ENCODE results near the gene POLR1G. TPM values are rescaled to one million over a fixed set of nuclear protein-coding genes. Genes with fewer than 3 reads are reported as not detected.

Gene POLR1G
- total RNA-seq, 3 donors from 2014 or later = 45.2 to 57.3 (median 49.1) TPM

DNA sequence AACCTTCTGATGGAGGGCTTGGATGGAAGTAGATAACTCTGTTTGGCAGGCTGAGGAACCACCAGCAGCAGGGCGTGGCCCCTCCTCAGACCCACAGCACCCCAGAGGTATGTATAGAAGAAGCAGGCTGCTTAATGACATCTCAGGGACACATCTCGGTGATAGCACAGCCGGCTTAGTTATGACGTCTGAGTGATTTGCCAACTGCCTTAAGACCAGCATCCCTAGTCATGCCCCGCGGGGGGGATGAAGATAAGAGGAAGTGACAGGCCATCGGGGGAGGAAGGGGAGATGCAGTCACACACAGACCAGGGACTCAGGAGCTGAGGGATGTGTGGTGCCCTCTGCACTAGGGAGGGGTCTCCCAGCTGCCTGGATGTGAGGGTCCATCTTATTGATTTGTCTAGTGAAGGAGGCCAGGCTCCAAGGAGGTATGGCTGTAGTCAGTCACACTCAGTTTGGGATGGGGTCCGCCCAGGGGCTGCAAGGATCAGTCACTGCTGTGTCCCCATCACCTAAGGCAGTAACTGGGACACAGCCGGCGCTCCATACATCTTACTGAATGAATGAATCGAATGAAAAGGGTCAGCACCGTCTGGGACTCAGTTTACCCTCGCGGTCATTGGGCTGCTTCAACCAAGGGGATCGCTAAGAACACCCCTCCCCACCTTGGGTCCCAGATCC lies 36.5 kb downstream of the POLR1G start:
- ATAC-seq (no peak), DNase-seq (peak; percentile 32)
- Mint-ChIP-seq H3K9me3 (no peaks in the 10 kb centered on the region), H3K36me3 (ENCODE audit: insufficient read depth) (no peaks in the 10 kb centered on the region), H3K27me3 (ENCODE audit: low read depth) (no peaks in the 10 kb centered on the region), H3K4me1 (ENCODE audit: low read depth) (peaks cover 47% of the 10 kb centered on the region), H3K4me3 (peak overlapping the region; percentile 72)

DNA sequence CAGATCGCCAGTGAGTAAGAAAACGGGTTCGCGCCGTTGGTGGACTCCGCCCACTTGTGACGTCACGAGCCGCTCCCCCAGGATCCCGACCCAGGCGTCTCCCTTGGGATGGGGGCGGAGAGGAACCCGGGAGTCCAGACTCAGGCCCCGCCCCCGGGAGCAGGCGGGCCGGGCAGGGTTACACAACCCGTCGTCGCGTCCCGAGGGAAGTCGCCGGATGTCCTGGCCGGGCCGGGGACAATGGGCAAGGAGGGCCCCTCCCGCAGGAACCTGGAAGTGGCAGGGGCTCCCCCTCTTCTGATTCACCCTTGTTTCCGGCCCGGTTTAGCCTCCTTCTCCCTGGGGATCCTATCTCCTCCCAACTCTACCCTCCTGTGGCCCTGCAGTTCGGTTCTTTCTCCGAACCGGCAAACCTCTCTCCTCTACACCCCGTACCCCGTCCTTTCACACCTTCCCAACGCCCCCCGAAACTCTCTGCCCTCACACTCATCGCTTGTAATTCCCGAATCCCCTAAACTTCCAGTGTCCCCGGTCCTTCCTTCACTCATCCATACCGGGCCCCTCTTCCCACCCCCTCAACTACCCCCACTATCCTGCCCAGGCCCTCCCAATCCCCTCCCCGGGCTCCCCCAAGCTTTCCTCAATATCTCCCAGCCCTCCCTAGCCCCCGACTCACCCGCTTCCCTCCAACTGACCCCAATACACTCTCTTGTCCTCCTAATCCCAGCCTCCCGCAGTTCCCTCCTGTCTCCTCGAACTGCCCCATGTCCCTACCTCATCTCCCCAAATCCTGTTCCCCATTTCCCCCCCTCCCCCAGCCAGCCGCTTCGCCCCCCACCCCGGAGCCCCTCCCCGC lies 37.2 kb downstream of the POLR1G start:
- Mint-ChIP-seq H3K36me3 (ENCODE audit: insufficient read depth) (no peaks in the 10 kb centered on the region), H3K9me3 (no peaks in the 10 kb centered on the region), H3K4me3 (peak overlapping the region; percentile 82), H3K27me3 (ENCODE audit: low read depth) (no peaks in the 10 kb centered on the region), H3K4me1 (ENCODE audit: low read depth) (peaks cover 52% of the 10 kb centered on the region)
- DNase-seq (no peak), ATAC-seq (peak in 1 of 2 donors; percentile 12)

GRCh38 chr19:45444318-45445041 lies 38.0 kb downstream of the POLR1G start:
- no peaks in the 10 kb centered on the region for H3K36me3 Mint-ChIP-seq (ENCODE audit: insufficient read depth)
- no peaks in the 10 kb centered on the region for H3K27me3 Mint-ChIP-seq (ENCODE audit: low read depth)
- H3K9me3 Mint-ChIP-seq = no peaks in the 10 kb centered on the region
- ATAC-seq = peak; percentile 39
- H3K4me1 Mint-ChIP-seq (ENCODE audit: low read depth) = peaks cover 58% of the 10 kb centered on the region
- H3K4me3 Mint-ChIP-seq = peak overlapping the region; percentile 62
- peak; percentile 61 for DNase-seq

GRCh38 chr19:45445139-45445538 lies 38.7 kb downstream of the POLR1G start:
- Mint-ChIP-seq H3K27me3 (ENCODE audit: low read depth) (no peaks in the 10 kb centered on the region), H3K36me3 (ENCODE audit: insufficient read depth) (no peaks in the 10 kb centered on the region), H3K4me3 (peak overlapping the region; percentile 62), H3K9me3 (no peaks in the 10 kb centered on the region), H3K4me1 (ENCODE audit: low read depth) (peaks cover 62% of the 10 kb centered on the region)
- DNase-seq = no peak
- no peak for ATAC-seq

- ATAC-seq (no peak), DNase-seq (no peak)
- peaks cover 57% of the 10 kb centered on the region for H3K4me1 Mint-ChIP-seq (ENCODE audit: low read depth)
Observed at GRCh38 chr19:45446295-45446694, 39.9 kb downstream of the POLR1G start.

GRCh38 chr19:45446944-45447343 lies 40.5 kb downstream of the POLR1G start:
- Mint-ChIP-seq H3K27me3 (ENCODE audit: low read depth) (no peaks in the 10 kb centered on the region), H3K36me3 (ENCODE audit: insufficient read depth) (no peaks in the 10 kb centered on the region), H3K4me1 (ENCODE audit: low read depth) (peaks cover 63% of the 10 kb centered on the region), H3K9me3 (no peaks in the 10 kb centered on the region), H3K4me3 (no peak overlapping the region)
- DNase-seq (no peak), ATAC-seq (no peak)

More at GRCh38 chr19:45446295-45446694, 39.9 kb downstream of the POLR1G start:
- Mint-ChIP-seq H3K36me3 (ENCODE audit: insufficient read depth) (no peaks in the 10 kb centered on the region), H3K9me3 (no peaks in the 10 kb centered on the region), H3K4me3 (no peak overlapping the region), H3K27me3 (ENCODE audit: low read depth) (no peaks in the 10 kb centered on the region)

DNA sequence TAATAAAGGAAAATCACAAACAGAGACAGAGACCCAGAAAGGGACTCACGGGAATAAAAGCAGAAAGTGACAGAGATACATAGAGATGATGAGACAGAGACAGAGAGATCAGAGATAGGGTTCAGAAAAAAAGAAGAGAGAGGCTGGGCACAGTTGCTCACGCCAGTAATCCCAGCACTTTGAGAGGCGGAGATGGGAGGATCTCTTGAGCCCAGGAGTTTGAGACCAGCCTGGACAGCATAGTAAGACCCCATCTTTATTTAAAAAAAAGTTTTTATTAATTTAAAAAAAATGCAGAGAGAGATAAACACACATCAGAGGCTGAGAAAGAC lies 41.9 kb downstream of the POLR1G start:
- H3K4me1 Mint-ChIP-seq (ENCODE audit: low read depth) = peaks cover 58% of the 10 kb centered on the region
- H3K9me3 Mint-ChIP-seq = no peaks in the 10 kb centered on the region
- no peak for DNase-seq
- H3K36me3 Mint-ChIP-seq (ENCODE audit: insufficient read depth) = no peaks in the 10 kb centered on the region
- no peak overlapping the region for H3K4me3 Mint-ChIP-seq
- no peaks in the 10 kb centered on the region for H3K27me3 Mint-ChIP-seq (ENCODE audit: low read depth)
- no peak for ATAC-seq

DNA sequence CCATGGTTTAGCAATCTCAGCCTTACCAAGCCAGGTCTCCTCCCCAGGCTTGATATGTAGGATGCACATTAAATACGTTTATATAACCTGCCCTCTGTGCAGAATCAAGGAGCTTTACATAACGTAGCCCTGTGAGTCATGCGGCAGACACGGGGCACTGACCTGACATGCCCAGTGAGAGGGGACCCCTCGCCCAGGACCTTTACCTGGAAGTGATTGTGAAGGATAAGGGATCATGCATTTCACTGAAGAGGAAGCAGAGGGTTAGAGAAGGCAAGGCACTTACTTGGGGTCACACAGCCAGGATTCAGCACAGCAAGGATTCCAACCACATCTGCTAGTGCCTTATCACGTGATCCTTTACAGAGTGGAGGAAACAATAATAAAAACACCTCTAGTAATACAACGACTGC lies 42.4 kb downstream of the POLR1G start:
- Mint-ChIP-seq H3K36me3 (ENCODE audit: insufficient read depth) (no peaks in the 10 kb centered on the region), H3K27me3 (ENCODE audit: low read depth) (no peaks in the 10 kb centered on the region), H3K4me1 (ENCODE audit: low read depth) (peaks cover 59% of the 10 kb centered on the region), H3K9me3 (no peaks in the 10 kb centered on the region), H3K4me3 (peak overlapping the region; percentile 61)
- ATAC-seq = no peak
- DNase-seq = no peak

DNA sequence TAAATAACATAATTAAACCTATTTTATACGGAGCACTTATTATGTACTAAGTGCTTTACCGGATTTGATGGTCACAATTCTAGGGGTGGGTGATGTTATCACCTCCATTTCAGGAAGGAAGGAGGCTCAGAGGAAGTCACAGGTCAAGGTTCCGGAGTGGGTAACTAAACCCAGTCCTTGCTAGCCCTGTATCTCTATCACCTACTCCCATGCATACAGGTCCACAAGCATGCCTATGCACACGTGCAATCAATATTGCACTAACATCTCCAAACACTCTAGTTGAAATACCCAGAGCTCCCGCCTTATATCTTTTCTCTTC lies 43.5 kb downstream of the POLR1G start:
- Mint-ChIP-seq H3K4me1 (ENCODE audit: low read depth) (peaks cover 55% of the 10 kb centered on the region), H3K27me3 (ENCODE audit: low read depth) (no peaks in the 10 kb centered on the region), H3K36me3 (ENCODE audit: insufficient read depth) (no peaks in the 10 kb centered on the region), H3K4me3 (peak overlapping the region; percentile 94), H3K9me3 (no peaks in the 10 kb centered on the region)
- peak; percentile 8 for ATAC-seq
- DNase-seq = no peak

GRCh38 chr19:45451131-45451849 lies 44.8 kb downstream of the POLR1G start:
- ATAC-seq = peak; percentile 47 to 51
- Mint-ChIP-seq H3K4me1 (ENCODE audit: low read depth) (peaks cover 59% of the 10 kb centered on the region), H3K36me3 (ENCODE audit: insufficient read depth) (no peaks in the 10 kb centered on the region)

DNA sequence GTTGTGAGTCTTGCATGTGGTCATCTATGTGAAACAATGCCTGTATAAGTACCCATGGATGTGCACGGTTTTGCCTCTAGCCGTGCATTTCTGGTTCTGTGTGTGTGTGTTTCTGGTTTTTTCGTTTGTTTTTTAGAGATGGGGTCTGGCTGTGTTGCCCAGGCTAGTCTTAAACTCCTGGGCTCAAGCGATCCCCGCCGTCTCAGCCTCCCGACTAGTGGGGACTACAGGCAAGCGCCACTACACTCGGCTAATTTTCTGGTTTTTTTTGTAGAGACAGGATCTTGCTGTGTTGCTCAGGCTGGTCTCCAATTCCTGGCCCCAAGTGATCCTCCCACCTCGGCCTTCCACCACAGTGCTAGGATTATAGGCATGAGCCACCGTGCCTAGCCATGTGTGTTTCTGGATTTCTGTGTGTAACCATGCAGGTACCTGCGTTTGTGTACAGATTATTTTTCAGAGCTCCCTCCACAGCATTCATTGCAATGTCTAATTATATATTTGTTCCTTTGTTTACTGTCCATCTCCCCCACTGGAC lies 45.5 kb downstream of the POLR1G start:
- H3K4me1 Mint-ChIP-seq (ENCODE audit: low read depth) = peaks cover 60% of the 10 kb centered on the region
- H3K4me3 Mint-ChIP-seq = peak overlapping the region; percentile 81
- no peak for ATAC-seq
- no peaks in the 10 kb centered on the region for H3K9me3 Mint-ChIP-seq
- H3K36me3 Mint-ChIP-seq (ENCODE audit: insufficient read depth) = no peaks in the 10 kb centered on the region
- no peak for DNase-seq
- no peaks in the 10 kb centered on the region for H3K27me3 Mint-ChIP-seq (ENCODE audit: low read depth)

More at GRCh38 chr19:45451131-45451849, 44.8 kb downstream of the POLR1G start:
- no peaks in the 10 kb centered on the region for H3K9me3 Mint-ChIP-seq
- no peak for DNase-seq
- peak overlapping the region; percentile 81 for H3K4me3 Mint-ChIP-seq
- no peaks in the 10 kb centered on the region for H3K27me3 Mint-ChIP-seq (ENCODE audit: low read depth)

GRCh38 chr19:45455707-45456499 lies 49.5 kb downstream of the POLR1G start:
- Mint-ChIP-seq H3K4me1 (ENCODE audit: low read depth) (peaks cover 35% of the 10 kb centered on the region), H3K36me3 (ENCODE audit: insufficient read depth) (no peaks in the 10 kb centered on the region), H3K27me3 (ENCODE audit: low read depth) (peaks cover 4% of the 10 kb centered on the region), H3K4me3 (peak overlapping the region; percentile 26), H3K9me3 (no peaks in the 10 kb centered on the region)
- DNase-seq (peak; percentile 62), ATAC-seq (peak; percentile 67 to 77)

DNA sequence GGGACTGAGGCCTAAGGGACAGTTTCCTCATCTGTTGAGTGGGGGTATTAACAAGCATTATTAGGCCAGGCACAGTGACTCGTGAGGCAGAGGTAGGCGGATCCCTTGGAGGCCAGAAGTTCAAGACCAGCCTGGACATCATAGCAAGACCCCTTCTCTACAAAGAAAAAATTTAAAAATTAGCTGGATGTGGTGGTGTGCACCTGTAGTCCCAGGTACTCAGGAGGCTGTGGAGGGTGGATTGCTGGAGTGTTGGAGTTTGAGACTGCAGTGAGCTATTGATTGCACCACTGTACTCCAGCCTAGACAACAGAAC lies 50.0 kb downstream of the POLR1G start:
- DNase-seq (no peak), ATAC-seq (no peak)
- H3K4me3 Mint-ChIP-seq = no peak overlapping the region
- H3K36me3 Mint-ChIP-seq (ENCODE audit: insufficient read depth) = no peaks in the 10 kb centered on the region
- H3K27me3 Mint-ChIP-seq (ENCODE audit: low read depth) = peaks cover 4% of the 10 kb centered on the region
- H3K9me3 Mint-ChIP-seq = no peaks in the 10 kb centered on the region
- peaks cover 31% of the 10 kb centered on the region for H3K4me1 Mint-ChIP-seq (ENCODE audit: low read depth)
